Left lung (tissue), 10 donors: ENCODE measurements around the gene CHMP4B. TPM values are rescaled to one million over a fixed set of nuclear protein-coding genes. Genes with fewer than 3 reads are reported as not detected.

Experiments
- ATAC-seq: fragments of 200-7000 bp; cut with Tn5 transposase; one replicate; pipeline ENCODE4 v1.9.1; 2020; ENCODE audit warnings: moderate library complexity
- DNase-seq, 4 donors: peaks; one replicate each; pipeline ENCODE4 v3.0.0-alpha.2; 2013 to 2020
- H3K27ac ChIP-seq, 2 donors: fragments of 200-600 bp; sonication (generic) in 1 of 2; one replicate each; pipeline versions ENCODE4 v1.5.0 to v1.8.0; 2020 to 2021
- H3K27me3 ChIP-seq, 2 donors: fragments of 200-600 bp; sonication (generic) in 1 of 2; one replicate each; pipeline versions ENCODE4 v1.5.0 to v1.8.0; 2020 to 2021
- H3K36me3 ChIP-seq, 2 donors: fragments of 200-600 bp; sonication (generic) in 1 of 2; one replicate each; pipeline versions ENCODE4 v1.5.0 to v1.8.0; 2020 to 2021
- H3K4me1 ChIP-seq, 2 donors: fragments of 200-600 bp; one replicate each; pipeline ENCODE4 v1.8.0; 2021
- H3K4me3 ChIP-seq, 2 donors: fragments of 200-600 bp; sonication (generic) in 1 of 2; one replicate each; pipeline versions ENCODE4 v1.5.0 to v1.8.0; 2020 to 2021; ENCODE audit warnings: mild to moderate bottlenecking in 1 of 2
- H3K9me3 ChIP-seq, 2 donors: fragments of 200-600 bp; sonication (generic) in 1 of 2; one replicate each; pipeline versions ENCODE4 v1.5.0 to v1.8.0; 2020 to 2021
- CTCF ChIP-seq, 2 donors: fragments of 200-600 bp; sonication (generic) in 1 of 2; IDR thresholded peaks; one replicate each; pipeline versions ENCODE4 v1.5.0 to v1.8.0; 2021; ENCODE audit warnings: antibody characterized with exemption in 2 of 2
- intact Hi-C, 2 donors: fragments of 100-400 bp; cut with DNase I; formaldehyde crosslinking; loops; one replicate each; pipeline versions ENCODE4 v1.11.2 to v1.14.2; 2022
- polyA plus RNA-seq, 6 donors: library from polyadenylated mRNA; unstranded; fragments of 120-200 nt; gene quantifications; one replicate each; pipeline ENCODE4 v1.2.1, GENCODE V29; 2013; ENCODE audit not compliant: insufficient read length in 6 of 6
- total RNA-seq, 2 donors: library from RNA; stranded (reverse); fragmentation: NEBNext Ultra II Directional; extraction: Animal tissue kit (Norgen Biotek cat#: 25700); gene quantifications; one replicate each; pipeline ENCODE4 v1.2.1, GENCODE V29; 2021
- donor health status: DM: no; HTN: yes; CAD: no.
- donor health status: DM: no; HTN: no; CAD: no.

Gene CHMP4B
- total and polyA plus RNA-seq, 8 donors, result 83.2 to 117 (median 109) TPM

- ATAC-seq (no peak), DNase-seq (no peak)
- intact Hi-C loops, result no loop called here
- H3K27ac ChIP-seq, result no peak overlapping the region
- H3K27me3 ChIP-seq, result peaks cover 0 to 19% of the 10 kb centered on the region in 2 donors
- no peaks in the 10 kb centered on the region for H3K36me3 ChIP-seq
- no peak overlapping the region for H3K4me3 ChIP-seq
- H3K9me3 ChIP-seq, result no peaks in the 10 kb centered on the region
- H3K4me1 ChIP-seq, result no peaks in the 10 kb centered on the region
- no peak for TF ChIP-seq CTCF (IDR thresholded peaks at IDR 0.05)
Measured at GRCh38 chr20:33897313-33897912, 86.3 kb downstream of the CHMP4B start.

GRCh38 chr20:33899106-33899505, 88.0 kb downstream of the CHMP4B start:
- no peaks in the 10 kb centered on the region for H3K9me3 ChIP-seq
- no peaks in the 10 kb centered on the region for H3K36me3 ChIP-seq
- TF ChIP-seq CTCF (IDR thresholded peaks at IDR 0.05), result no peak
- DNase-seq (no peak), ATAC-seq (no peak)
- H3K4me3 ChIP-seq, result no peak overlapping the region
- intact Hi-C loops, result no loop called here
- H3K27me3 ChIP-seq, result peaks cover 0 to 19% of the 10 kb centered on the region in 2 donors
- H3K27ac ChIP-seq, result no peak overlapping the region
- no peaks in the 10 kb centered on the region for H3K4me1 ChIP-seq

GRCh38 chr20:33900521-33901131, 89.5 kb downstream of the CHMP4B start:
- ATAC-seq (no peak), DNase-seq (no peak)
- Histone ChIP-seq H3K4me1 (no peaks in the 10 kb centered on the region), H3K27me3 (peaks cover 0 to 19% of the 10 kb centered on the region in 2 donors), H3K27ac (no peak overlapping the region), H3K9me3 (no peaks in the 10 kb centered on the region), H3K36me3 (no peaks in the 10 kb centered on the region), H3K4me3 (no peak overlapping the region)
- intact Hi-C loops, result no loop called here
- TF ChIP-seq CTCF (IDR thresholded peaks at IDR 0.05), result no peak

- DNase-seq, result no peak
- no peaks in the 10 kb centered on the region for H3K9me3 ChIP-seq
- ATAC-seq, result no peak
- peaks cover 0 to 19% of the 10 kb centered on the region in 2 donors for H3K27me3 ChIP-seq
- no peaks in the 10 kb centered on the region for H3K4me1 ChIP-seq
- no peak overlapping the region for H3K4me3 ChIP-seq
- no peak for TF ChIP-seq CTCF (IDR thresholded peaks at IDR 0.05)
- H3K27ac ChIP-seq, result no peak overlapping the region
- H3K36me3 ChIP-seq, result no peaks in the 10 kb centered on the region
- intact Hi-C loops, result no loop called here
Measured at GRCh38 chr20:33901132-33901523, 90.0 kb downstream of the CHMP4B start.

- H3K4me1 ChIP-seq, result no peaks in the 10 kb centered on the region
- no peak for TF ChIP-seq CTCF (IDR thresholded peaks at IDR 0.05)
- H3K4me3 ChIP-seq, result no peak overlapping the region
- H3K27me3 ChIP-seq, result peaks cover 0 to 12% of the 10 kb centered on the region in 2 donors
- DNase-seq (no peak), ATAC-seq (no peak)
- no peak overlapping the region for H3K27ac ChIP-seq
- no peaks in the 10 kb centered on the region for H3K36me3 ChIP-seq
- intact Hi-C loops, result no loop called here
- no peaks in the 10 kb centered on the region for H3K9me3 ChIP-seq
Measured at GRCh38 chr20:33902011-33902410, 90.9 kb downstream of the CHMP4B start.

Other genes starting within 250 kb of the CHMP4B start
- gene C20orf144, start 149.0 kb upstream of the CHMP4B start, total RNA-seq, result under 1 TPM in 1 of 2 donors, not detected in 1; 0.24 TPM
- gene C20orf144, start 149.0 kb upstream of the CHMP4B start, polyA plus RNA-seq, result under 1 TPM; 0.26 to 0.78 (median 0.39) TPM
- gene ACTL10, start 144.4 kb upstream of the CHMP4B start, total RNA-seq, result 1 to 10 TPM; 1.2 to 2.3 TPM
- under 1 TPM; 0.30 to 0.79 (median 0.48) TPM for gene ACTL10, start 144.4 kb upstream of the CHMP4B start, polyA plus RNA-seq
- gene NECAB3, start 136.9 kb upstream of the CHMP4B start, total RNA-seq, result 10 to 100 TPM; 53.7 to 72.9 TPM
- 10 to 100 TPM; 22.3 to 34.5 (median 30.7) TPM for gene NECAB3, start 136.9 kb upstream of the CHMP4B start, polyA plus RNA-seq
- gene E2F1, start 125.0 kb upstream of the CHMP4B start, total RNA-seq, result 10 to 100 TPM; 14.2 to 23.6 TPM
- gene E2F1, start 125.0 kb upstream of the CHMP4B start, polyA plus RNA-seq, result 10 to 100 TPM; 12.2 to 18.0 (median 16.4) TPM
- 10 to 100 TPM; 25.4 to 47.5 TPM for gene PXMP4, start 91.0 kb upstream of the CHMP4B start, total RNA-seq
- 10 to 100 TPM; 11.6 to 18.5 (median 14.1) TPM for gene PXMP4, start 91.0 kb upstream of the CHMP4B start, polyA plus RNA-seq
- gene ZNF341, start 79.4 kb upstream of the CHMP4B start, total RNA-seq, result 1 to 10 TPM; 4.9 to 5.2 TPM
- 1 to 10 TPM; 3.4 to 5.0 (median 4.1) TPM for gene ZNF341, start 79.4 kb upstream of the CHMP4B start, polyA plus RNA-seq
- 100 to 1,000 TPM; 127 to 151 TPM for gene RALY, start 182.6 kb downstream of the CHMP4B start, total RNA-seq
- gene RALY, start 182.6 kb downstream of the CHMP4B start, polyA plus RNA-seq, result 100 to 1,000 TPM; 189 to 242 (median 214) TPM